Tibial nerve (tissue), 4 donors: ENCODE data around the gene ERG. TPM values are rescaled to one million over a fixed set of nuclear protein-coding genes. Genes with fewer than 3 reads are reported as not detected.
A peak's percentile ranks its signal among the peaks of the same experiment; 100 is the strongest.

Source experiments
- DNase-seq, 2 donors: peaks; one replicate each; pipeline ENCODE4 v3.0.0-alpha.2; 2019; ENCODE audit warnings: low spot score in 2 of 2
- H3K27ac ChIP-seq, 4 donors: fragments of 200-600 bp; sonication (generic) in 3 of 4; one replicate each; pipeline ENCODE4 v1.5.1; 2017 to 2019; ENCODE audit warnings: mild to moderate bottlenecking in 1 of 4
- H3K27me3 ChIP-seq, 2 donors: fragments of 200-600 bp; sonication (generic) in 1 of 2; one replicate each; pipeline versions ENCODE4 v1.5.1 to v1.6.0; 2017 to 2019
- H3K36me3 ChIP-seq, 3 donors: fragments of 200-600 bp; sonication (generic); one replicate each; pipeline ENCODE4 v1.5.1; 2018 to 2019
- H3K4me1 ChIP-seq, 4 donors: fragments of 200-600 bp; sonication (generic) in 3 of 4; one replicate each; pipeline ENCODE4 v1.5.1; 2017 to 2019
- H3K4me3 ChIP-seq, 4 donors: fragments of 200-600 bp; sonication (generic) in 3 of 4; one replicate each; pipeline ENCODE4 v1.5.1; 2017 to 2019; ENCODE audit warnings: mild to moderate bottlenecking in 1 of 4, moderate library complexity in 1 of 4
- H3K9me3 ChIP-seq, 4 donors: fragments of 200-600 bp; sonication (generic) in 3 of 4; one replicate each; pipeline ENCODE4 v1.5.1; 2017 to 2019
- EP300 ChIP-seq, 2 donors: sonication (generic); formaldehyde crosslinking; IDR thresholded peaks; one replicate each; pipeline ENCODE4 v1.6.1; 2017; ENCODE audit warnings: antibody characterized with exemption in 2 of 2, mild to moderate bottlenecking in 1 of 2
- POLR2A ChIP-seq, 2 donors: fragments of 450-650 bp; IDR thresholded peaks; one replicate each; pipeline ENCODE4 v1.6.1; 2017; ENCODE audit warnings: antibody characterized with exemption in 2 of 2, mild to moderate bottlenecking in 2 of 2, moderate library complexity in 2 of 2
- WGBS, 2 donors: methylation state at CpG; one replicate each; pipeline ENCODE4 v1.1.5; 2018; 5-methylcytosine and 5-hydroxymethylcytosine counted together
- total RNA-seq, 4 donors: library from RNA; depleted of rRNA; stranded (reverse); fragments of >200 nt; gene quantifications; one replicate each; pipeline ENCODE4 v1.1.0, GENCODE V29; 2016
- TF ChIP-seq, protein P1 (sequence below), 5 experiments: fragments of 200-600 bp in 3 of 5; fragments of 450-650 bp in 2 of 5; sonication (generic) in 3 of 5; IDR thresholded peaks; one replicate each; pipeline ENCODE4 v1.5.1; 2016 to 2019; ENCODE audit warnings: antibody characterized with exemption in 5 of 5, mild to moderate bottlenecking in 3 of 5, moderate library complexity in 2 of 5

ERG gene
- 10 to 100 TPM in 3 of 4 donors, 1 to 10 TPM in 1; 5.9 to 20.4 (median 17.6) TPM for total RNA-seq

DNA sequence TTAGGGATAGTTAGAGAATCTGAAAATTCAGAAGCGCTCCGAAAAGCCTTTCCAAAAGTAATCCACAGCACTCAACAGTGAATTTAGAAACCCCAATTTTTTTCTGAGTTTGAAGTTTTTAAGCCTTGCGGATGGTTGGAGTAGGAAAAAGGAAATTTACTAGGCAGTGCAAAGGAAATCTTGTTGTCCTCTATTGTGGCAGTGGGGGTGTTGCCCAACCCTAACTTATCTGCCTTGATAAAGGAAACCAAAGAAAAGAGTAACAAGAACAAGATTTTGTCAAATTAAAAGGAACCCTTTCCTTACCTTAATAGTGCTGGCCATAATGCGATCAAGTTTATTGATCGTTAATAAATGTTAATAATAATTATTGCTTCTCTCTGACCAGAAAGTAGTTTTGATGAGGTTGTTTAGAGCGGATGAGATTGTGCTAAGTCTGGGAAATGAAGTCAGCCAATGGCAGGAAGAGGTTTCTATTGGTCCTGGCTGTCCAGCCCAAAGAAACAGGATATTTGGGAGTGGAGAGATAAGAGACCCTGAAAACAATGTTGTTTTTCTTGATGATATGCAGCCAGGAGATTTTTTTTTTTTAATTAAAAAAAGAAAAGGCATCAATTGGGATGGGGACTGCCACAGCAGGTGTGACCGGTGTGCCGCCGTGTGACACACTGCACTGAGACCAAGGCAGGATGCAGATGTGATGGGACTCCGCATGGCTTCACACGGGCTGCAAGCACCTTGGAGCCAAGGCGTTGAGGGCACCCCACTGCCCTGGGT is at the start of gene ERG:
Gene ERG, minus strand, starts transcription at position 421 of the 777 bp plus-strand sequence. Its CDS starts 97 bp downstream, at position 324.
- Histone ChIP-seq H3K27ac (peak within 1 kb of the TSS in 3 of 4 donors; percentile 50 to 78 (median 57)), H3K27me3 (no peaks in the 10 kb centered on the region), H3K9me3 (no peaks in the 10 kb centered on the region), H3K36me3 (no peaks in the 10 kb centered on the region), H3K4me3 (peak within 1 kb of the TSS in 3 of 4 donors; percentile 7 to 38 (median 11)), H3K4me1 (no peaks in the 10 kb centered on the region)
- no peak for DNase-seq
- 69 to 74% methylated on average over 12 of the region's 12 CpGs for WGBS, 2 donors
- TF ChIP-seq POLR2A (IDR thresholded peaks at IDR 0.05) (no peak), EP300 (IDR thresholded peaks at IDR 0.05) (peak; percentile 44 to 71)
- TF ChIP-seq, protein P1, sequence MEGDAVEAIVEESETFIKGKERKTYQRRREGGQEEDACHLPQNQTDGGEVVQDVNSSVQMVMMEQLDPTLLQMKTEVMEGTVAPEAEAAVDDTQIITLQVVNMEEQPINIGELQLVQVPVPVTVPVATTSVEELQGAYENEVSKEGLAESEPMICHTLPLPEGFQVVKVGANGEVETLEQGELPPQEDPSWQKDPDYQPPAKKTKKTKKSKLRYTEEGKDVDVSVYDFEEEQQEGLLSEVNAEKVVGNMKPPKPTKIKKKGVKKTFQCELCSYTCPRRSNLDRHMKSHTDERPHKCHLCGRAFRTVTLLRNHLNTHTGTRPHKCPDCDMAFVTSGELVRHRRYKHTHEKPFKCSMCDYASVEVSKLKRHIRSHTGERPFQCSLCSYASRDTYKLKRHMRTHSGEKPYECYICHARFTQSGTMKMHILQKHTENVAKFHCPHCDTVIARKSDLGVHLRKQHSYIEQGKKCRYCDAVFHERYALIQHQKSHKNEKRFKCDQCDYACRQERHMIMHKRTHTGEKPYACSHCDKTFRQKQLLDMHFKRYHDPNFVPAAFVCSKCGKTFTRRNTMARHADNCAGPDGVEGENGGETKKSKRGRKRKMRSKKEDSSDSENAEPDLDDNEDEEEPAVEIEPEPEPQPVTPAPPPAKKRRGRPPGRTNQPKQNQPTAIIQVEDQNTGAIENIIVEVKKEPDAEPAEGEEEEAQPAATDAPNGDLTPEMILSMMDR (IDR thresholded peaks at IDR 0.05), result no peak

- Histone ChIP-seq H3K27me3 (no peaks in the 10 kb centered on the region), H3K4me1 (no peaks in the 10 kb centered on the region), H3K27ac (no peak overlapping the region), H3K9me3 (no peaks in the 10 kb centered on the region), H3K36me3 (no peaks in the 10 kb centered on the region), H3K4me3 (no peak overlapping the region)
- WGBS, 2 donors, result 79 to 86% methylated on average over 2 of the region's 2 CpGs
- no peak for DNase-seq
- TF ChIP-seq EP300 (IDR thresholded peaks at IDR 0.05) (no peak), POLR2A (IDR thresholded peaks at IDR 0.05) (no peak)
- TF ChIP-seq, protein P1 (IDR thresholded peaks at IDR 0.05), result no peak
Measured at GRCh38 chr21:38544661-38545060, 46.4 kb upstream of the ERG start.

- WGBS, 2 donors, result 73 to 91% methylated on average over 4 of the region's 4 CpGs
- no peak overlapping the region for H3K4me3 ChIP-seq
- TF ChIP-seq POLR2A (IDR thresholded peaks at IDR 0.05) (no peak), EP300 (IDR thresholded peaks at IDR 0.05) (no peak)
- TF ChIP-seq, protein P1 (IDR thresholded peaks at IDR 0.05), result no peak
- no peaks in the 10 kb centered on the region for H3K4me1 ChIP-seq
- H3K27me3 ChIP-seq, result no peaks in the 10 kb centered on the region
- H3K36me3 ChIP-seq, result no peaks in the 10 kb centered on the region
- no peak for DNase-seq
- no peaks in the 10 kb centered on the region for H3K9me3 ChIP-seq
- no peak overlapping the region for H3K27ac ChIP-seq
Measured at GRCh38 chr21:38542263-38542662, 44.0 kb upstream of the ERG start.

DNA sequence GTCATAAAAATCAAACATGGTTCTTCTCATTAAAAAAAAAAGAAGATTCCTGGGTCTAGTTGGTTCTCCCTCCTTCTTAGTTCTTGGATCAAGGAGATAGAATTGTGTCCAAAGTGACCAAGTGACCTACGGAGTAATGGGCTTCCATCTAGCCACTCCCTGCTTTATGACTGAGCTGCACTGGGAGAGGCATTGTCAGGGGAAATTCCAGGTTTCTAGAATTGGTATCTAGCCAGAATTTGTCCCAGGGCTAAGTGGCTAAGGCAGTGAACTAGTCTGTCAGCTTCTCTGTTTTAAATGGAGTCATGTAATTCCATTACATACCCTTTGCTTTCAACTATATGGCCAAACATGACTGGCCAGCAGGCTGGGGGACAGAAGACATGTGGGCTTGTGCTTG is 40.1 kb upstream of the ERG start:
- Histone ChIP-seq H3K9me3 (no peaks in the 10 kb centered on the region), H3K27me3 (no peaks in the 10 kb centered on the region), H3K4me3 (no peak overlapping the region), H3K36me3 (no peaks in the 10 kb centered on the region), H3K27ac (no peak overlapping the region), H3K4me1 (no peaks in the 10 kb centered on the region)
- DNase-seq, result no peak
- WGBS, 2 donors, result 48 to 66% methylated on average over 1 of the region's 1 CpG
- TF ChIP-seq EP300 (IDR thresholded peaks at IDR 0.05) (no peak), POLR2A (IDR thresholded peaks at IDR 0.05) (no peak)
- TF ChIP-seq, protein P1 (IDR thresholded peaks at IDR 0.05), result no peak

GRCh38 chr21:38534591-38534990 is 36.3 kb upstream of the ERG start:
- no peak for DNase-seq
- Histone ChIP-seq H3K4me1 (peaks cover 0 to 9% (median 0%) of the 10 kb centered on the region in 4 donors), H3K4me3 (no peak overlapping the region), H3K27ac (no peak overlapping the region), H3K9me3 (no peaks in the 10 kb centered on the region), H3K27me3 (no peaks in the 10 kb centered on the region), H3K36me3 (no peaks in the 10 kb centered on the region)
- TF ChIP-seq, protein P1 (IDR thresholded peaks at IDR 0.05), result no peak
- no peak for TF ChIP-seq POLR2A (IDR thresholded peaks at IDR 0.05)
- WGBS, 2 donors, result 50 to 65% methylated on average over 3 of the region's 3 CpGs
